IMR-90 (cell line): Measurements from ENCODE around the gene NFYC. TPM values are rescaled to one million over a fixed set of nuclear protein-coding genes. Genes with fewer than 3 reads are reported as not detected.

ENCODE experiments used
- ATAC-seq: fragments of 200-7000 bp; cut with Tn5 transposase; 2 replicates; pipeline ENCODE4 v1.9.1; 2020; ENCODE audit warnings: low read depth, mild to moderate bottlenecking, moderate library complexity
- BruUV-seq: library from RNA; stranded (reverse); fragments of 400-500 nt; replicated peaks from 2 replicates; lab custom pipeline; 2021; lab: Mats Ljungman, UMichigan
- CTCF ChIA-PET: fragments of 300-600 bp; formaldehyde crosslinking; extraction: SDS; loops from one replicate; lab custom pipeline; 2021; ENCODE audit warnings: antibody characterized with exemption; lab: Yijun Ruan, JAX
- POLR2A ChIA-PET: fragments of 300-600 bp; sonication (Branson Sonifier 250); formaldehyde crosslinking; loops from one replicate; lab custom pipeline; 2022; ENCODE audit warnings: antibody characterized with exemption; ENCODE audit not compliant: unreplicated experiment; lab: Charles Lee
- DNase-seq: peaks from one replicate; pipeline ENCODE4 v3.0.0; 2013
- H2AFZ ChIP-seq: replicated peaks from 2 replicates; pipeline ENCODE3; 2013; ENCODE audit warnings: low read length, mild to moderate bottlenecking; ENCODE audit not compliant: poor library complexity
- H2AK5ac ChIP-seq: 2 replicates; pipeline ENCODE4 v1.6.1; 2013; ENCODE audit warnings: low read depth, low read length, inconsistent platforms
- H2AK9ac ChIP-seq: replicated peaks from 2 replicates; pipeline ENCODE3; 2013; ENCODE audit warnings: mild to moderate bottlenecking, low read depth, low read length, moderate library complexity; ENCODE audit not compliant: poor library complexity
- H2BK120ac ChIP-seq: 2 replicates; pipeline ENCODE4 v1.6.1; 2013; ENCODE audit warnings: low read depth, low read length, inconsistent platforms
- H2BK15ac ChIP-seq: 3 replicates; pipeline ENCODE4 v1.6.1; 2013; ENCODE audit warnings: low read depth, low read length, inconsistent platforms
- H2BK20ac ChIP-seq: 2 replicates; pipeline ENCODE4 v1.6.1; 2013; ENCODE audit warnings: low read depth, mild to moderate bottlenecking, inconsistent platforms, low read length, moderate library complexity
- H2BK5ac ChIP-seq: 2 replicates; pipeline ENCODE4 v1.6.1; 2013; ENCODE audit warnings: mild to moderate bottlenecking, low read depth, low read length, inconsistent platforms; ENCODE audit not compliant: poor library complexity, severe bottlenecking
- H3K14ac ChIP-seq: replicated peaks from 2 replicates; pipeline ENCODE4 v1.6.1; 2013; ENCODE audit warnings: low read depth, low read length, inconsistent platforms
- H3K18ac ChIP-seq: 2 replicates; pipeline ENCODE4 v1.6.1; 2013; ENCODE audit warnings: low read depth, low read length, control low read depth
- H3K23ac ChIP-seq: 2 replicates; pipeline ENCODE4 v1.6.1; 2013; ENCODE audit warnings: low read depth, low read length, inconsistent platforms
- H3K27ac ChIP-seq: 2 replicates; pipeline ENCODE4 v1.5.1; 2013; ENCODE audit warnings: mild to moderate bottlenecking, control low read depth, low read length; ENCODE audit not compliant: insufficient read depth
- H3K27me3 ChIP-seq: 2 replicates; pipeline ENCODE4 v1.6.1; 2013; ENCODE audit warnings: low read length; ENCODE audit not compliant: control insufficient read depth, insufficient read depth
- H3K36me3 ChIP-seq: 2 replicates; pipeline ENCODE4 v1.6.1; 2013; ENCODE audit warnings: low read length, mixed read lengths; ENCODE audit not compliant: control insufficient read depth, insufficient read depth
- H3K4ac ChIP-seq: 2 replicates; pipeline ENCODE4 v1.6.1; 2013; ENCODE audit warnings: low read depth, low read length, inconsistent platforms
- H3K4me1 ChIP-seq: 2 replicates; pipeline ENCODE4 v1.6.1; 2013; ENCODE audit warnings: low read length, mixed read lengths; ENCODE audit not compliant: control insufficient read depth, insufficient read depth
- H3K4me2 ChIP-seq: 2 replicates; pipeline ENCODE4 v1.6.1; 2013; ENCODE audit warnings: low read depth, mild to moderate bottlenecking, control low read depth, low read length, moderate library complexity
- H3K4me3 ChIP-seq: 2 replicates; pipeline ENCODE4 v1.5.1; 2013; ENCODE audit warnings: low read depth, mild to moderate bottlenecking, control low read depth, low read length, moderate library complexity; ENCODE audit not compliant: insufficient read depth
- H3K56ac ChIP-seq: 2 replicates; pipeline ENCODE4 v1.6.1; 2013; ENCODE audit warnings: low read length, inconsistent platforms; ENCODE audit not compliant: insufficient read depth; ENCODE audit errors: extremely low read depth
- H3K79me1 ChIP-seq, 2 experiments: 2 replicates each; pipeline ENCODE4 v1.6.1; 2013; ENCODE audit warnings: low read length in 2 of 2, inconsistent platforms in 1 of 2, low read depth in 1 of 2
- H3K9ac ChIP-seq: 2 replicates; pipeline ENCODE4 v1.6.1; 2013; ENCODE audit warnings: low read depth, low read length, control low read depth
- H3K9me1 ChIP-seq: 2 replicates; pipeline ENCODE4 v1.6.1; 2013; ENCODE audit warnings: low read length, inconsistent platforms; ENCODE audit not compliant: insufficient read depth
- H3K9me3 ChIP-seq: 2 replicates; pipeline ENCODE4 v1.6.1; 2013; ENCODE audit warnings: low read length; ENCODE audit not compliant: control insufficient read depth, insufficient read depth
- H4K20me1 ChIP-seq: 2 replicates; pipeline ENCODE4 v1.6.1; 2013; ENCODE audit warnings: low read length, inconsistent platforms; ENCODE audit not compliant: insufficient read depth
- H4K5ac ChIP-seq: 2 replicates; pipeline ENCODE4 v1.6.1; 2013; ENCODE audit warnings: mild to moderate bottlenecking, low read depth, low read length, control low read depth
- H4K8ac ChIP-seq, 2 experiments: 2 replicates each; pipeline ENCODE4 v1.6.1; 2013; ENCODE audit warnings: low read depth in 2 of 2, low read length in 2 of 2, control low read depth in 1 of 2, inconsistent platforms in 1 of 2
- H4K91ac ChIP-seq: 2 replicates; pipeline ENCODE4 v1.6.1; 2013; ENCODE audit warnings: low read depth, low read length, inconsistent platforms; ENCODE audit not compliant: insufficient read depth
- MAFK ChIP-seq: IDR thresholded peaks from 2 replicates; pipeline ENCODE4 v1.6.1; 2012; ENCODE audit warnings: low read depth, low read length, improper control_type of control experiment
- MAZ ChIP-seq: IDR thresholded peaks from 2 replicates; pipeline ENCODE4 v1.6.1; 2012; ENCODE audit warnings: low read depth, mild to moderate bottlenecking, low read length, improper control_type of control experiment, moderate library complexity, borderline replicate concordance
- POLR2A ChIP-seq: IDR thresholded peaks from 2 replicates; pipeline ENCODE4 v1.6.1; 2012; ENCODE audit warnings: mild to moderate bottlenecking, low read depth, low read length
- RFX5 ChIP-seq: IDR thresholded peaks from 2 replicates; pipeline ENCODE4 v1.8.0; 2012; ENCODE audit warnings: low read depth, mild to moderate bottlenecking, low read length, moderate library complexity
- WGBS, 2 experiments: methylation state at CpG; one replicate each; pipeline versions ENCODE4 v1.1.5 to v1.1.7; 2013; ENCODE audit warnings: missing lambda C conversion rate in 2 of 2; ENCODE audit not compliant: insufficient read length in 1 of 2; ENCODE audit errors: extremely low coverage in 2 of 2; 5-methylcytosine and 5-hydroxymethylcytosine counted together
- dilution Hi-C: fragments of 300-500 bp; cut with HindIII; formaldehyde crosslinking; loops from one replicate; pipeline ENCODE4 v1.14.3; 2018; ENCODE audit warnings: low sequenced_read_pairs; ENCODE audit not compliant: unreplicated experiment
- in situ Hi-C: fragments of 300-500 bp; cut with MboI; formaldehyde crosslinking; loops from 3 replicates; pipeline ENCODE4 v1.14.3; 2019; ENCODE audit warnings: low sequenced_read_pairs, inconsistent platforms, mixed read lengths
- intact Hi-C: fragments of 100-400 bp; cut with micrococcal nuclease; formaldehyde crosslinking; loops from 2 replicates; pipeline ENCODE4 v1.10.0; 2022
- polyA plus RNA-seq, 3 experiments: library from polyadenylated mRNA; depleted of rRNA; stranded (reverse); fragments of >200 nt; gene quantifications; 2 replicates each; pipeline ENCODE4 v1.2.3, GENCODE V29; 2012; ENCODE audit warnings: low replicate concordance in 1 of 3
- total RNA-seq: library from RNA; depleted of rRNA; stranded (reverse); fragments of >200 nt; gene quantifications from 2 replicates; pipeline ENCODE4 v1.2.3, GENCODE V29; 2012
- TF ChIP-seq, protein P1 (sequence below): fragments of 150-350 bp; IDR thresholded peaks from 2 replicates; pipeline ENCODE4 v1.6.1; 2017; ENCODE audit warnings: mild to moderate bottlenecking, antibody characterized with exemption, low read length, low read depth

NFYC gene
- total and polyA plus RNA-seq, 2 of the 4 experiments (the other 2 are of a cell fraction) = 45.2 to 62.2 TPM

GRCh38 chr1:40676501-40676900 lies 15.0 kb upstream of the NFYC start:
- in situ Hi-C loops = no loop called here

More at GRCh38 chr1:40676501-40676900, 15.0 kb upstream of the NFYC start:
- H2BK20ac ChIP-seq = no peak overlapping the region
- no peak overlapping the region for H3K27ac ChIP-seq
- H3K9me1 ChIP-seq = no peaks in the 10 kb centered on the region
- H3K4me2 ChIP-seq = no peak overlapping the region
- no peak overlapping the region for H2AK9ac ChIP-seq
- H3K18ac ChIP-seq = no peak overlapping the region
- H3K4ac ChIP-seq = no peak overlapping the region
- no peak for DNase-seq
- CTCF ChIA-PET = no interaction called here
- no peak overlapping the region for H2BK15ac ChIP-seq
- H4K91ac ChIP-seq = no peak overlapping the region
- H2BK120ac ChIP-seq = no peak overlapping the region
- dilution Hi-C loops = no loop called here
- intact Hi-C loops = no loop called here
- no peak overlapping the region for H3K9ac ChIP-seq
- POLR2A ChIA-PET = no interaction called here
- no peak overlapping the region for H2BK5ac ChIP-seq
- H3K27me3 ChIP-seq = peaks cover 8% of the 10 kb centered on the region
- H4K5ac ChIP-seq = no peak overlapping the region
- H3K4me1 ChIP-seq = 0 out of 2 replicates have a peak, but pooled peaks cover 2% of the 10 kb centered on the region
- no peaks in the 10 kb centered on the region for H3K79me1 ChIP-seq
- no peak overlapping the region for H3K23ac ChIP-seq
- H3K14ac ChIP-seq = no peak overlapping the region
- no peak overlapping the region for H2AK5ac ChIP-seq
- H3K36me3 ChIP-seq = no peaks in the 10 kb centered on the region
- no peak overlapping the region for H3K4me3 ChIP-seq
- TF ChIP-seq, protein P1, sequence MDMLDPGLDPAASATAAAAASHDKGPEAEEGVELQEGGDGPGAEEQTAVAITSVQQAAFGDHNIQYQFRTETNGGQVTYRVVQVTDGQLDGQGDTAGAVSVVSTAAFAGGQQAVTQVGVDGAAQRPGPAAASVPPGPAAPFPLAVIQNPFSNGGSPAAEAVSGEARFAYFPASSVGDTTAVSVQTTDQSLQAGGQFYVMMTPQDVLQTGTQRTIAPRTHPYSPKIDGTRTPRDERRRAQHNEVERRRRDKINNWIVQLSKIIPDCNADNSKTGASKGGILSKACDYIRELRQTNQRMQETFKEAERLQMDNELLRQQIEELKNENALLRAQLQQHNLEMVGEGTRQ = no peak
- TF ChIP-seq MAFK = no peak
- no peak for TF ChIP-seq POLR2A
- no peak for TF ChIP-seq MAZ
- no peak for TF ChIP-seq RFX5
- ATAC-seq = no peak
- no CpG with 5 or more reads among the region's 1 CpG for WGBS, 2 experiments
- no peak overlapping the region for H4K8ac ChIP-seq
- no peaks in the 10 kb centered on the region for H3K9me3 ChIP-seq
- no TSS peak for BruUV-seq
- no peak overlapping the region for H3K56ac ChIP-seq
- H4K20me1 ChIP-seq = no peaks in the 10 kb centered on the region
- H2AFZ ChIP-seq = no peak overlapping the region
